HepG2 (cell line): Measurements from ENCODE around the gene TULP3. TPM values are rescaled to one million over a fixed set of nuclear protein-coding genes. Genes with fewer than 3 reads are reported as not detected.

Experiments used
- CBX1 ChIP-seq: IDR thresholded peaks from one replicate; pipeline ENCODE4 v1.6.1; 2016; ENCODE audit warnings: antibody characterized with exemption, low read depth
- FIP1L1 ChIP-seq: fragments of 200-400 bp; formaldehyde crosslinking; IDR thresholded peaks from 2 replicates; pipeline ENCODE4 v1.6.1; 2018; ENCODE audit warnings: low read depth, mild to moderate bottlenecking, low read length, moderate library complexity, borderline replicate concordance; ENCODE audit not compliant: insufficient read depth
- PAX8 ChIP-seq: sonication (generic); formaldehyde crosslinking; IDR thresholded peaks from 2 replicates; pipeline ENCODE4 v1.8.0; 2022; ENCODE audit warnings: mild to moderate bottlenecking, missing genetic modification reagents, borderline replicate concordance
- ZFP36L1 ChIP-seq: sonication (generic); formaldehyde crosslinking; IDR thresholded peaks from 2 replicates; pipeline ENCODE4 v1.8.0; 2022; ENCODE audit warnings: mild to moderate bottlenecking, missing genetic modification reagents, moderate library complexity
- ZNF207 ChIP-seq: fragments of 450-650 bp; IDR thresholded peaks from 2 replicates; pipeline ENCODE4 v1.6.1; 2016; ENCODE audit warnings: antibody characterized with exemption, borderline replicate concordance
- ZNF276 ChIP-seq: sonication (generic); formaldehyde crosslinking; IDR thresholded peaks from 2 replicates; pipeline ENCODE4 v1.4.0; 2020; ENCODE audit warnings: mild to moderate bottlenecking, low read depth, missing genetic modification reagents
- ZNF33A ChIP-seq: sonication (generic); formaldehyde crosslinking; IDR thresholded peaks from 2 replicates; pipeline ENCODE4 v1.5.1; 2020; ENCODE audit warnings: missing genetic modification reagents, mild to moderate bottlenecking, moderate library complexity, borderline replicate concordance
- ZNF672 ChIP-seq: sonication (generic); formaldehyde crosslinking; IDR thresholded peaks from 2 replicates; pipeline ENCODE4 v1.8.1; 2022; ENCODE audit warnings: missing genetic modification reagents
- ZNF761 ChIP-seq: sonication (generic); formaldehyde crosslinking; conservative IDR thresholded peaks from 2 replicates; pipeline ENCODE4 v1.4.0; 2020; ENCODE audit warnings: mild to moderate bottlenecking, missing genetic modification reagents
- polyA plus RNA-seq, 8 experiments: library from polyadenylated mRNA; depleted of rRNA in 3 of 8; stranded (reverse) in 7 of 8; unstranded in 1 of 8; fragments of >200 nt; fragmentation: Illumina TruSeq in 4 of 8; extraction: Trizol in 4 of 8; gene quantifications; 2 replicates each; pipeline versions ENCODE4 v1.2.1 to v1.2.3, GENCODE V29; 2011 to 2016; ENCODE audit warnings: low read depth in 4 of 8, missing spikeins in 1 of 8, mixed read lengths in 1 of 8; ENCODE audit not compliant: insufficient read depth in 1 of 8
- total RNA-seq, 5 experiments: library from RNA; depleted of rRNA; stranded (reverse); fragments of >200 nt; fragmentation: Illumina TruSeq; extraction: Trizol; gene quantifications; 2 replicates each; pipeline ENCODE4 v1.2.3, GENCODE V29; 2016; ENCODE audit warnings: low read depth in 1 of 5
- TF ChIP-seq, protein P1 (sequence below): sonication (generic); formaldehyde crosslinking; IDR thresholded peaks from 2 replicates; pipeline ENCODE4 v1.5.0; 2020; ENCODE audit warnings: mild to moderate bottlenecking, missing genetic modification reagents
- TF ChIP-seq, protein P2 (sequence below): sonication (generic); formaldehyde crosslinking; IDR thresholded peaks from 2 replicates; pipeline ENCODE4 v1.8.0; 2022; ENCODE audit warnings: mild to moderate bottlenecking, missing genetic modification reagents
- TF ChIP-seq, protein P3 (sequence below), 2 experiments: fragments of 450-650 bp in 1 of 2; sonication (generic) in 1 of 2; formaldehyde crosslinking in 1 of 2; IDR thresholded peaks; 2 replicates each; pipeline versions ENCODE4 v1.6.1 to v1.8.0; 2016 to 2022; ENCODE audit warnings: antibody characterized with exemption in 1 of 2, mild to moderate bottlenecking in 1 of 2, missing genetic modification reagents in 1 of 2

TULP3 gene
- total and polyA plus RNA-seq, 2 of the 13 experiments (the other 11 are each of a cell fraction or from before 2014, with no cell fraction given), result 11.2 to 13.2 TPM

DNA sequence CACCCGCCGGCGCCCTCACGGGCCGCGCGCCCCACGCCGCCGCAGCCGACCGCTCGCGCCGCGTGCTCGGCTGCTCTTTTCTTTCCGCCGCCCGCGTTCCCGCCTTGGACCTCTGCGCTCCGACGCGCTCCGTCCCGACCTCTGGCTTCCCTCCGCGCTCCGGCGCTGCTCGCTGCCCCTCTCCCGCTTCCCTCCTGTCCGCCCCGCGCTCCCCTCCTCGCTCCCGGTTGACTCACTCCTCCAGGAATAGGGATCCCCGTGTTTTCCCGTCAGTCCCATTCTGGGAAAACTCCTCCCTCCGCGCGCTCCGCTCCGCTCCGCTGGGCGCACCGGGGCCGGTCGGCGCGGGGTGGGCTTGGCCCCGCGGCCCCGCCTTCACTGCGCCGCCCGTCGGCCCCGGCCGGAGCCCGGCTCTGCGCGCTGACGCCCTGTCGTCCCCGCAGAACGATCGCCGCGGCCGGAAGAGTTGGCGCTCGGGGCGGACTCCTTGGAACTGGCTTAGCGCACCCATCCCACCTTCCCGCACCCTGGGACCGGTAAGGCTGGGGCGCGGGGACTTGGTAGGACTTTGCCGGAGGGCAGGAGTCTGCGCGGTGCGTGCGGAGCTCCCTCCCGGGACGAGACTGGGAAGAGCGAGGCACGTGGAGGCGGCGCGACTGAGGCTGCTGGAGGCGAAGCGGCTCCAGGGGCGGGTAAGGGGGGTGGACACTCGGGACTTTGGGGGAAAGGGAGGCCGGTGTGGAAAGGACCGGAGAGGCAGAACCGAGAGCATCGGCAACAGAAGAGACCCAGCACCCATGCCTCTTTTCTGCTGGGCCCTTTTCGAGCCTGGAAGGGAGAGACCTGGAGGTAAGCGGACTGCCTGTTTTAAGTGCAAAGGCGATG, 69.1 kb downstream of the TULP3 start (continued):
- TF ChIP-seq, protein P1, sequence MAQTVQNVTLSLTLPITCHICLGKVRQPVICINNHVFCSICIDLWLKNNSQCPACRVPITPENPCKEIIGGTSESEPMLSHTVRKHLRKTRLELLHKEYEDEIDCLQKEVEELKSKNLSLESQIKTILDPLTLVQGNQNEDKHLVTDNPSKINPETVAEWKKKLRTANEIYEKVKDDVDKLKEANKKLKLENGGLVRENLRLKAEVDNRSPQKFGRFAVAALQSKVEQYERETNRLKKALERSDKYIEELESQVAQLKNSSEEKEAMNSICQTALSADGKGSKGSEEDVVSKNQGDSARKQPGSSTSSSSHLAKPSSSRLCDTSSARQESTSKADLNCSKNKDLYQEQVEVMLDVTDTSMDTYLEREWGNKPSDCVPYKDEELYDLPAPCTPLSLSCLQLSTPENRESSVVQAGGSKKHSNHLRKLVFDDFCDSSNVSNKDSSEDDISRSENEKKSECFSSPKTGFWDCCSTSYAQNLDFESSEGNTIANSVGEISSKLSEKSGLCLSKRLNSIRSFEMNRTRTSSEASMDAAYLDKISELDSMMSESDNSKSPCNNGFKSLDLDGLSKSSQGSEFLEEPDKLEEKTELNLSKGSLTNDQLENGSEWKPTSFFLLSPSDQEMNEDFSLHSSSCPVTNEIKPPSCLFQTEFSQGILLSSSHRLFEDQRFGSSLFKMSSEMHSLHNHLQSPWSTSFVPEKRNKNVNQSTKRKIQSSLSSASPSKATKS (CRISPR knock-in tag), result no peak
- no peak for TF ChIP-seq CBX1
- peak; percentile 90; the same call in 1 of the 2 replicates for TF ChIP-seq PAX8 (CRISPR knock-in tag)
- TF ChIP-seq ZNF33A (CRISPR knock-in tag), result no peak
- TF ChIP-seq, protein P2, sequence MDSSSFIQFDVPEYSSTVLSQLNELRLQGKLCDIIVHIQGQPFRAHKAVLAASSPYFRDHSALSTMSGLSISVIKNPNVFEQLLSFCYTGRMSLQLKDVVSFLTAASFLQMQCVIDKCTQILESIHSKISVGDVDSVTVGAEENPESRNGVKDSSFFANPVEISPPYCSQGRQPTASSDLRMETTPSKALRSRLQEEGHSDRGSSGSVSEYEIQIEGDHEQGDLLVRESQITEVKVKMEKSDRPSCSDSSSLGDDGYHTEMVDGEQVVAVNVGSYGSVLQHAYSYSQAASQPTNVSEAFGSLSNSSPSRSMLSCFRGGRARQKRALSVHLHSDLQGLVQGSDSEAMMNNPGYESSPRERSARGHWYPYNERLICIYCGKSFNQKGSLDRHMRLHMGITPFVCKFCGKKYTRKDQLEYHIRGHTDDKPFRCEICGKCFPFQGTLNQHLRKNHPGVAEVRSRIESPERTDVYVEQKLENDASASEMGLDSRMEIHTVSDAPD (CRISPR knock-in tag), result 0 out of 2 replicates have a peak, but pooled peaks have one; percentile 36
- no peak for TF ChIP-seq ZFP36L1 (CRISPR knock-in tag)
- 0 out of 2 replicates have a peak, but pooled peaks have one; percentile 43 for TF ChIP-seq ZNF672 (CRISPR knock-in tag)
- TF ChIP-seq FIP1L1, result no peak
- no peak for TF ChIP-seq ZNF207
- TF ChIP-seq ZNF276, result peak; percentile 78; the same call in 1 of the 2 replicates
- TF ChIP-seq, protein P3, sequence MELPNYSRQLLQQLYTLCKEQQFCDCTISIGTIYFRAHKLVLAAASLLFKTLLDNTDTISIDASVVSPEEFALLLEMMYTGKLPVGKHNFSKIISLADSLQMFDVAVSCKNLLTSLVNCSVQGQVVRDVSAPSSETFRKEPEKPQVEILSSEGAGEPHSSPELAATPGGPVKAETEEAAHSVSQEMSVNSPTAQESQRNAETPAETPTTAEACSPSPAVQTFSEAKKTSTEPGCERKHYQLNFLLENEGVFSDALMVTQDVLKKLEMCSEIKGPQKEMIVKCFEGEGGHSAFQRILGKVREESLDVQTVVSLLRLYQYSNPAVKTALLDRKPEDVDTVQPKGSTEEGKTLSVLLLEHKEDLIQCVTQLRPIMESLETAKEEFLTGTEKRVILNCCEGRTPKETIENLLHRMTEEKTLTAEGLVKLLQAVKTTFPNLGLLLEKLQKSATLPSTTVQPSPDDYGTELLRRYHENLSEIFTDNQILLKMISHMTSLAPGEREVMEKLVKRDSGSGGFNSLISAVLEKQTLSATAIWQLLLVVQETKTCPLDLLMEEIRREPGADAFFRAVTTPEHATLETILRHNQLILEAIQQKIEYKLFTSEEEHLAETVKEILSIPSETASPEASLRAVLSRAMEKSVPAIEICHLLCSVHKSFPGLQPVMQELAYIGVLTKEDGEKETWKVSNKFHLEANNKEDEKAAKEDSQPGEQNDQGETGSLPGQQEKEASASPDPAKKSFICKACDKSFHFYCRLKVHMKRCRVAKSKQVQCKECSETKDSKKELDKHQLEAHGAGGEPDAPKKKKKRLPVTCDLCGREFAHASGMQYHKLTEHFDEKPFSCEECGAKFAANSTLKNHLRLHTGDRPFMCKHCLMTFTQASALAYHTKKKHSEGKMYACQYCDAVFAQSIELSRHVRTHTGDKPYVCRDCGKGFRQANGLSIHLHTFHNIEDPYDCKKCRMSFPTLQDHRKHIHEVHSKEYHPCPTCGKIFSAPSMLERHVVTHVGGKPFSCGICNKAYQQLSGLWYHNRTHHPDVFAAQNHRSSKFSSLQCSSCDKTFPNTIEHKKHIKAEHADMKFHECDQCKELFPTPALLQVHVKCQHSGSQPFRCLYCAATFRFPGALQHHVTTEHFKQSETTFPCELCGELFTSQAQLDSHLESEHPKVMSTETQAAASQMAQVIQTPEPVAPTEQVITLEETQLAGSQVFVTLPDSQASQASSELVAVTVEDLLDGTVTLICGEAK (IDR thresholded peaks at IDR 0.05), result no peak
- TF ChIP-seq, protein P3 (CRISPR knock-in tag; IDR thresholded peaks at IDR 0.05), result peak; percentile 75
- no peak for TF ChIP-seq ZNF761 (CRISPR knock-in tag)
